ENCODE measurements around the gene CAPN11. TPM values are rescaled to one million over a fixed set of nuclear protein-coding genes. Genes with fewer than 3 reads are reported as not detected.

CAPN11 gene
- polyA plus RNA-seq (2011; rRNA removed) (0.04 TPM in 1 of 2 replicates, not detected in the other), polyA minus RNA-seq (2011; rRNA and poly(A)+ RNA removed) (not detected in 2 replicates)

GRCh38 chr6:44158770-44159228 lies at the start of gene CAPN11:
CAPN11 (plus strand) TSS chr6:44158820; CDS start chr6:44158849, 29 bp downstream.
- TF ChIP-seq CTCF (IDR thresholded peaks at IDR 0.05; ENCODE audit: insufficient read depth, low read depth, low read length), result no peak
- POLR2A ChIA-PET, result no interaction called here
- no peak within 1 kb of the TSS for H3K4me3 ChIP-seq (ENCODE audit: low read depth, low read length)
- CTCF ChIA-PET, result interaction anchor here (1.2 to 7.0 kb wide), 4 partner anchors 14 to 96 kb away, joined by 3 to 75 read pairs (median 3); no protein-coding TSS in a partner anchor
- no peak for DNase-seq (ENCODE audit: low read depth)
- H3K27me3 ChIP-seq (ENCODE audit: control insufficient read depth, insufficient read depth, low read length), result peaks cover 4% of the 10 kb centered on the region
- H3K36me3 ChIP-seq (ENCODE audit: control insufficient read depth, insufficient read depth, low read length), result no peaks in the 10 kb centered on the region; the same call in 1 of the 2 replicates

GRCh38 chr6:44109212-44109611 lies 49.4 kb upstream of the CAPN11 start:
- TF ChIP-seq CTCF (IDR thresholded peaks at IDR 0.05; ENCODE audit: insufficient read depth, low read depth, low read length), result no peak
- H3K4me3 ChIP-seq (ENCODE audit: low read depth, low read length), result no peak overlapping the region
- DNase-seq (ENCODE audit: low read depth), result no peak
- CTCF ChIA-PET, result no interaction called here
- H3K27me3 ChIP-seq (ENCODE audit: control insufficient read depth, insufficient read depth, low read length), result no peaks in the 10 kb centered on the region
- H3K36me3 ChIP-seq (ENCODE audit: control insufficient read depth, insufficient read depth, low read length), result peaks cover 16% of the 10 kb centered on the region
- POLR2A ChIA-PET, result no interaction called here

- Histone ChIP-seq H3K36me3 (ENCODE audit: control insufficient read depth, insufficient read depth, low read length) (peaks cover 15% of the 10 kb centered on the region), H3K27me3 (ENCODE audit: control insufficient read depth, insufficient read depth, low read length) (no peaks in the 10 kb centered on the region), H3K4me3 (ENCODE audit: low read depth, low read length) (no peak overlapping the region)
- DNase-seq (ENCODE audit: low read depth), result no peak
- CTCF ChIA-PET, result interaction anchor here (0.6 to 2.7 kb wide), 2 partner anchors 10 to 73 kb away, joined by 3 to 12 read pairs; no protein-coding TSS in a partner anchor
- POLR2A ChIA-PET, result no interaction called here
- TF ChIP-seq CTCF (IDR thresholded peaks at IDR 0.05; ENCODE audit: insufficient read depth, low read depth, low read length), result no peak
Measured at GRCh38 chr6:44110005-44110676, 48.5 kb upstream of the CAPN11 start.

GRCh38 chr6:44110966-44111365 lies 47.7 kb upstream of the CAPN11 start:
- no peak for TF ChIP-seq CTCF (IDR thresholded peaks at IDR 0.05; ENCODE audit: insufficient read depth, low read depth, low read length)
- H3K36me3 ChIP-seq (ENCODE audit: control insufficient read depth, insufficient read depth, low read length), result peaks cover 15% of the 10 kb centered on the region
- POLR2A ChIA-PET, result no interaction called here
- DNase-seq (ENCODE audit: low read depth), result no peak
- no peak overlapping the region for H3K4me3 ChIP-seq (ENCODE audit: low read depth, low read length)
- H3K27me3 ChIP-seq (ENCODE audit: control insufficient read depth, insufficient read depth, low read length), result no peaks in the 10 kb centered on the region
- CTCF ChIA-PET, result interaction anchor here (0.6 to 2.7 kb wide), 3 partner anchors 11 to 74 kb away, joined by 3 to 13 read pairs (median 12); no protein-coding TSS in a partner anchor
